Right renal cortex interstitium (tissue), 3 donors: ENCODE results near the gene ARHGAP12. TPM values are rescaled to one million over a fixed set of nuclear protein-coding genes. Genes with fewer than 3 reads are reported as not detected.

Experiments
- polyA plus RNA-seq, 3 donors: library from polyadenylated mRNA; unstranded; fragments of 120-200 nt; gene quantifications; one replicate each; pipeline ENCODE4 v1.2.1, GENCODE V29; 2013; ENCODE audit not compliant: insufficient read length in 3 of 3

Gene ARHGAP12
- polyA plus RNA-seq, 3 donors, result 33.9 to 36.8 (median 35.1) TPM

Other genes with a start within 250 kb of the ARHGAP12 start
- gene KIF5B, start 127.6 kb upstream of the ARHGAP12 start, polyA plus RNA-seq, result 100 to 1,000 TPM; 165 to 193 (median 176) TPM